Skin of body (tissue), 2 donors: ENCODE results near the gene HDAC4. TPM values are rescaled to one million over a fixed set of nuclear protein-coding genes. Genes with fewer than 3 reads are reported as not detected.

Experiments used
- DNase-seq: peaks from one replicate; lab custom pipeline; 2025; lab: John Stamatoyannopoulos, UW
- total RNA-seq: library from RNA; depleted of rRNA; stranded (reverse); fragments of >200 nt; gene quantifications from one replicate; pipeline ENCODE4 v1.2.3, GENCODE V29; 2014

Gene HDAC4
- total RNA-seq, 1 donor from 2014 or later, result 22.8 TPM

- no peak for DNase-seq
These were observed 156.2 kb downstream of the HDAC4 start for GRCh38 chr2:239244625-239245024.

GRCh38 chr2:239241431-239241960, 159.3 kb downstream of the HDAC4 start:
- no peak for DNase-seq

- DNase-seq, result no peak
These were observed 160.4 kb downstream of the HDAC4 start for GRCh38 chr2:239240414-239240881.

GRCh38 chr2:239239607-239240413, 161.0 kb downstream of the HDAC4 start:
- DNase-seq, result no peak

GRCh38 chr2:239238839-239239606, 161.8 kb downstream of the HDAC4 start:
- no peak for DNase-seq

GRCh38 chr2:239238381-239238780, 162.4 kb downstream of the HDAC4 start:
- no peak for DNase-seq

GRCh38 chr2:239236808-239237205, 164.0 kb downstream of the HDAC4 start:
- DNase-seq, result no peak

- DNase-seq, result no peak
These were observed 164.6 kb downstream of the HDAC4 start for GRCh38 chr2:239236043-239236807.

- DNase-seq, result no peak
These were observed 165.5 kb downstream of the HDAC4 start for GRCh38 chr2:239235311-239235710.

- no peak for DNase-seq
These were observed 166.3 kb downstream of the HDAC4 start for GRCh38 chr2:239234191-239235175.

- no peak for DNase-seq
These were observed 167.2 kb downstream of the HDAC4 start for GRCh38 chr2:239233576-239233975.

GRCh38 chr2:239232195-239232578, 168.6 kb downstream of the HDAC4 start:
- DNase-seq, result no peak

GRCh38 chr2:239231231-239232194, 169.3 kb downstream of the HDAC4 start:
- no peak for DNase-seq

GRCh38 chr2:239230318-239231052, 170.3 kb downstream of the HDAC4 start:
- DNase-seq, result no peak

- DNase-seq, result no peak
These were observed 171.1 kb downstream of the HDAC4 start for GRCh38 chr2:239229545-239230279.

- no peak for DNase-seq
These were observed 173.0 kb downstream of the HDAC4 start for GRCh38 chr2:239227661-239228371.
